Hematopoietic multipotent progenitor cell treated with erythropoietin and hydrocortisone succinate and interleukin-3 and kit ligand, for 15 days (in vitro differentiated cells): Measurements from ENCODE around the gene ADARB2.
"Not testable (repeated sequence)": the region's sequence is repeated elsewhere in the genome, so short reads cannot be mapped to it uniquely, and the experiment has no call there.

ENCODE experiments used
- DNase-seq: peaks from one replicate; pipeline ENCODE4 v3.0.0-alpha.2; 2015; ENCODE audit warnings: low spot score

The ADARB2 gene

GRCh38 chr10:1546431-1547110, 190.8 kb downstream of the ADARB2 start:
- DNase-seq: no peak

- DNase-seq: no peak
These were observed 191.8 kb downstream of the ADARB2 start for GRCh38 chr10:1545524-1545923.

- DNase-seq: no peak
These were observed 192.4 kb downstream of the ADARB2 start for GRCh38 chr10:1544929-1545328.

- no peak for DNase-seq
These were observed 193.1 kb downstream of the ADARB2 start for GRCh38 chr10:1544209-1544673.

- no peak for DNase-seq
These were observed 193.7 kb downstream of the ADARB2 start for GRCh38 chr10:1543596-1543995.

GRCh38 chr10:1542941-1543340, 194.4 kb downstream of the ADARB2 start:
- DNase-seq: no peak

- DNase-seq: no peak
These were observed 197.2 kb downstream of the ADARB2 start for GRCh38 chr10:1540144-1540543.

- no peak for DNase-seq
These were observed 198.1 kb downstream of the ADARB2 start for GRCh38 chr10:1539216-1539615.

- no peak for DNase-seq
These were observed 198.7 kb downstream of the ADARB2 start for GRCh38 chr10:1538531-1539061.

- no peak for DNase-seq
These were observed 199.2 kb downstream of the ADARB2 start for GRCh38 chr10:1538121-1538520.

- DNase-seq: not testable (repeated sequence)
These were observed 199.9 kb downstream of the ADARB2 start for GRCh38 chr10:1537449-1537848.

GRCh38 chr10:1536341-1536740, 201.0 kb downstream of the ADARB2 start:
- DNase-seq: no peak

- DNase-seq: no peak
These were observed 201.9 kb downstream of the ADARB2 start for GRCh38 chr10:1535301-1535965.

- DNase-seq: no peak
These were observed 202.5 kb downstream of the ADARB2 start for GRCh38 chr10:1534820-1535219.

- no peak for DNase-seq
These were observed 204.7 kb downstream of the ADARB2 start for GRCh38 chr10:1532636-1533035.

GRCh38 chr10:1531883-1532597, 205.3 kb downstream of the ADARB2 start:
- DNase-seq: no peak

- no peak for DNase-seq
These were observed 206.3 kb downstream of the ADARB2 start for GRCh38 chr10:1530871-1531517.

- no peak for DNase-seq
These were observed 207.4 kb downstream of the ADARB2 start for GRCh38 chr10:1529806-1530413.

GRCh38 chr10:1527951-1528350, 209.4 kb downstream of the ADARB2 start:
- DNase-seq: no peak

- DNase-seq: no peak
These were observed 210.8 kb downstream of the ADARB2 start for GRCh38 chr10:1526436-1527055.
